Measurements from ENCODE around the gene RANGRF. TPM values are rescaled to one million over a fixed set of nuclear protein-coding genes. Genes with fewer than 3 reads are reported as not detected.

The RANGRF gene
- total RNA-seq, 1 donor from 2014 or later: 6.3 TPM

DNA sequence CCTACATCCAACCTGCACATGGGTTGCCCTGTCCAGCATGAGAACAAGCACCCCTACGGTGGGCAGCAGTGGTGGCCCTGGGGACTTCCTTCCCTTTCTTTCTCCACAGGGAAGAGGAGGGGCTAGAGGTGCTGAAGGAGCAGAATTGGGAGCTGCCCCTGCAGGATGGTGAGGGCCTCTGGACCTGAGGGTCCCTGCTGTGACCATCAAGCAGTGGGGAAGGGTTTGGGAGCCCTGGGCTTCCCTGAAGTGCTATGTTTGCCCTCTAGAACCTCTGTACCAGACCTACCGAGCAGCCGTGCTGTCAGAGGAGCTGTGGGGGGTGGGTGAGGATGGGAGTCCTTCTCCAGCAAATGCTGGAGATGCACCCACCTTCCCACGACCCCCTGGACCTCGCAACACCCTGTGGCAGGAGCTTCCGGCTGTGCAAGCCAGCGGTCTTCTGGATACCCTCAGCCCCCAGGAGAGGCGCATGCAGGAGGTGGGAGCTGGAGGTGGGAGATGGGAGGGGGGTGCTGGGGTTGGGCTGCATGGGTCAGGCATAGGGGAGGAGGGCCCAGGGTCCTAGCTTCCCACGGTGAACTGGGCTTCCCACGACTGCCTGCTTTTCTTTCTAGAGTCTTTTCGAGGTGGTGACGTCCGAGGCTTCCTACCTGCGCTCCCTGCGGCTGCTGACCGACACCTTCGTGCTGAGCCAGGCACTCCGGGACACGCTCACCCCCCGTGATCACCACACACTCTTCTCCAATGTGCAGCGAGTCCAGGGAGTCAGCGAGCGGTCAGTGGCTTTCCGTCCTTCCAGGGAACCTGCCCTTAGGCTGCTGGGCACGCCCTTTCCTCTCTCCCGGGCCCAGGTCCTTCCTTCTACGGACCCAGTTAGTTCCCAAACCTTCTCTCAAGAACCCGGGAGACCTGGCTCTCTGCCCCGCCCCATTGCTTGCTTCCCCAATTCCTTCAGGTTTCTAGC lies 26.6 kb downstream of the RANGRF start:
- no peak for DNase-seq

DNA sequence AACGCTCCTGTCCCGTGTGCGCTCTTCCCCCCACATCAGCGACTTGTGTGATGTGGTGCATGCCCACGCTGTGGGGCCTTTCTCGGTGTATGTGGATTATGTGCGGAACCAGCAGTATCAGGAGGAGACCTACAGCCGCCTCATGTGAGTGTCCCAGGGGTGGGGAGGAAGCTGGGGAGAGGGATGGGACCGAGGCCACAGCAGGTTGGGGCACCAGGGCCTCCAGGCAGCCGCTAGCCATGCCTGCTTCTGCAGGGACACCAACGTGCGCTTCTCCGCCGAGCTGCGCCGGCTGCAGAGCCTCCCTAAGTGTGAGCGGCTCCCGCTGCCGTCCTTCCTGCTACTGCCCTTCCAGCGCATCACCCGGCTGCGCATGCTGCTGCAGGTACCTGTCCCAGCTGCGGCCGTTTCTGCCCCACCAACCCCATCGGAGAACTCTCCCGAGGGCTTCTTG lies 27.3 kb downstream of the RANGRF start:
- no peak for DNase-seq

DNA sequence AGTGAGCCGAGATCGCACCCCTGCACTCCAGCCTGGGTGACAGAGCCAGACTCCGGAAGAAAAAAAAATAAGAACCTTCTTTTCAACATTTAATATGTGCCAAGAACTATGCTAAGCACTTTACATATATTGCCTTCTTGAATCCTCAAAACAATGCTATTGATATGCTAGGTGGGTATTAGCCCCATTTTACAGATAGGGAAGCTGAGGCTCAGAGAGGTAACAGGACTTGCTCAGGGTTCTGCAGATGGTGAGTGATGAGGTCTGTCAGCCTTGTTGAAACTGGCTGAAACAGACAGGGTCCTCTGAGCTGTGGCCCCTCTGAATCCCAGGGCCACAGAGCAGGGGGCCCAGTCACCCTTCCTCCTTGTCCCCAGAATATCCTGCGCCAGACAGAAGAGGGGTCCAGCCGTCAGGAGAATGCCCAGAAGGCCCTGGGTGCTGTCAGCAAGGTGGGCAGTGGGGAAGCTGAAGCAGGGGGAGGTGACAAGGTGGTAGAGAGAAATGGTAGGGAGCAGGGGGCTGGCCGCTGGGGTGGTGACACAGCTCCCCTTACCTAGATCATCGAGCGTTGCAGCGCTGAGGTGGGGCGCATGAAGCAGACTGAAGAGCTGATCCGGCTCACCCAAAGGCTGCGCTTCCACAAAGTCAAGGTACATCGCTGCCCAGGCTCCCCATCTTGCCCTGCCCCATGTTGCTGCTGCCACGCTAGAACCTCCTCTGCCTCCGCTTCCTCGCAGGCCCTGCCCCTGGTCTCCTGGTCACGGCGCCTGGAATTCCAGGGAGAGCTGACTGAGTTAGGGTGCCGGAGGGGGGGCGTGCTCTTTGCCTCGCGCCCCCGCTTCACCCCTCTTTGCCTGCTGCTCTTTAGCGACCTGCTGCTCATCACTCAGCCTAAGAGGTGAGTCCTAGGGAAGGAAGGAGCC lies 29.8 kb downstream of the RANGRF start:
- DNase-seq: no peak

GRCh38 chr17:8320262-8320661 lies 31.8 kb downstream of the RANGRF start:
- no peak for DNase-seq

DNA sequence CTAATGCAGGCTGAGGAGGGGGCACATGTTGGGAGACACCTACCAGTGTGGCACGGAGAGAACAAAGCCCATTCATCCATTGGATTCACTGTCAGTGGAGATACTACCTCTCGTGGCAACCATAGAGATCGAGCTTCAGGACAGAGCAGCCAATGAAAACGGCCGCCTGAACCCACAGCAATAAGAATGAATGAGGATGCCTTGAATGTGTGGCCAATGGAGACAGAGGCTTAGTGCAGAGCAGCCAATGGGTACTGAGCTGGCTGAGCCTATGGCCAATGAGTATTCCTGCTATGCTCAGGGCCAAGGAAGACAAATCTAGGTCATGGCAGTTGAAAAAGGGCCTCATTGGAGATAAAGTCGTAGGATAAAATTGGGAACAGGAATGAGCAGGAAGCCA lies 32.5 kb downstream of the RANGRF start:
- no peak for DNase-seq

DNA sequence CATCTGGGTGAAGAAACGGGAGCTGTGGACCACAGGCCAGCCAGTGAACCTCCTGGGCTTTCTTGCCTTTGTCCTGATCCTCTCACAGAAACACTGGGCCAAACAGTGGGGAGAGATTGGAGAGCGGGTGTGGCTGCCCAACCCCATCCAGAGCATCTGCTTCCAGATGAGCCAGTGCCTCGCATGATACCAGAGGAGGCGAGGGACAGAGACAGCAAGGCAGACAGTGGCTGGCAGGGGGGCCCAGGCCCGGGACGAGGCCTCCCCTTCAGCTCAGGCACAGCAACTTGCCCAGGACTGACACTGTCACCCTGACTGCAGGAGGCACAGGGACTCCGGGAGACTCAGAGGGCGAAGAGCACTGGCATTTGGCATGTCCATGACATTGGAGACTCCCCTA lies 33.6 kb downstream of the RANGRF start:
- DNase-seq: no peak

DNA sequence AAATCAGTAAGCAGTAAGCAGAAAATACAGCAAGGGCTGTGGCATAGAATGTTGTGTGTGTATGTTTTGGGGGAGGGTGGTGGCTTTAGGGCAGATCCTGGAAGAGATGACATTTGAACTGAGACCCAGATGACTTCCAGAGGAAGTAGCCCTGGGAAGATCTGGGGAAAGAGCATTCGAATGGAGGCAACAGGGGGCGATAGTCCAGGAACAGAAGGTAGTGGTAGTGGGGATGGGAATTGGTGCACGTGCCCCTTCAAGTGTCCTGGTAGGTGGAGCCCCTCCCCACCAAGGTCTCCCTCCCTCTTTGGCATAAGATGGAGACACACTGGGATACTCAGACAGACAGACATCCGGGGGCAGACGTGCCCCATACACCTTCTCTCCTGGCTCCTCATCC lies 35.7 kb downstream of the RANGRF start:
- DNase-seq: no peak

DNA sequence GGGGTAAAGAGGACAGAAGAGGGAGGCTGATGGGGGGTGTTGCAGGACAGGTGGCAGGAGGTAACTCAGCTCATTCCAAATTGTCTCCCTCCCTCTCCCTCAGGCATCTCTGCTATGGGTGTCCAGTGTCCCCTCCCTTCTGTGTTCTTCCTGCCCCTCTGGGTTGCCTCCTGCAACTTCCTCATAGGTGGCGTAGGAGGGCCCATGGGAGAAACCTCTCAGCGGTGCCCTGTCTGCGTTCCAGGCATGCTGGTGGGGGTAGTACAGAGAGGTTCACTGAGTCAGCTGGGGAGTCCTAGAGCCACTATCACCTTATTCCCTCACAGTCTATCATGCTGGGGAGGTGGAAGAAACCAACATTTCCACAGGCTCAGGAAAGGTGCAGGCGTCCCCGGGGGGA lies 36.5 kb downstream of the RANGRF start:
- no peak for DNase-seq

DNA sequence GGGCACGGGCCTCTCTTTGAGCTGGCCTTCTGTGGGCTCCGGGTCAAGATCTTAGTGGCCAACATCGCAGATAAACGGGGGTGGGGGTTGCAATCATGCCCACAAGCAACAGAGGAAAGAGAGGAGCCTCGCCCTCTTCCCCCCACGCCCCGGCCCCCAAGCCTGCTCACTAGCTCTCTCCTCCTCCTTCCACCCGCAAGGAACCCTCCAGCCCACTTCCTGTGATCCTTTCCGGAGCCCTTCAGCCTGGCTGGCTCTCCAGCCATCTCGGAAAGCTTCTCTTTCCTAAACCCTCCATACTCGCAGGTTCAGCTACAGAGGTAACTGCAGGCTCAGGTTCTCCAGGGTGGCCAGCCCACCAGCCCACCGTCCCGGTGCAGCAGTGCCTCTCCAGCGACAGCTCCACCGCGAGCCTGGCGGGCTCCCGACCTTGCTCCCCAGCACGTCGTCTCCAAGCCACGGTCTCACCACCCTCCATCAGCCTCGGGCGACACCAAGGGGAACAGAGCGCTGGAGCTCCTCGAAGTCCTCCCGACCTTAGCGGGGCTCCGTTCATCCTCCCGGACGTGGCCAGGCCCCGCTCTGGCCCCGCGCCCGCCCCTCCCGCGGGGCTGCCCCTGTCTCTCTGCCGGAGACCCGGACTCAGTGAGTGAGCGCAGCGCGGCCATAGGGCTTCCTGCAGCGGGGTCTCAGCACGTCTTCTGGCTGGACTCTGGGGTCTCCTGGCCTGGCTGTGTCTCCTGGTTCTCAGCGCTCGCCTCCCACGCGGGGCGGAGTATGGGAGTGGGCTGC lies 38.2 kb downstream of the RANGRF start:
- no peak for DNase-seq

- no peak for DNase-seq
Measured at GRCh38 chr17:8327303-8327649, 38.8 kb downstream of the RANGRF start.

GRCh38 chr17:8332128-8332527 lies 43.7 kb downstream of the RANGRF start:
- DNase-seq: no peak

DNA sequence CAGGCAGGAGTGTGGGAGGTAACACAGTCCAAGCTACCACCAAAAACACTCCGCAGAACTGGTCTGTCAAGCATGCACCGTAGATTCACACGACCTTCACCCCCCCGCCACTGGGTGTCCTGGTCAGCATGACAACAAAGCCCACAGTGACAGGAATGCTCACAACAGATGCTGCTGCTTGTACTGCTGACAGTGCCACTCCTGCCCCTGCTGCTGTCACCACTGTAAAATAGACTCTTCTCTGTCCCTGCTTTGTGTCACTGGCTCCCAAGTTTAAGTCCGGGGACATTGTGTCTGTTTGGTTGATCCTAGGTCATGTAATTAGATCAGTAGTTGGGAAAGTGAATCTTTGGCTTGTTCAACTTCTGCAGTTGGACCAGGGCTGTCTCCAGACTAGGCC lies 44.2 kb downstream of the RANGRF start:
- no peak for DNase-seq

DNA sequence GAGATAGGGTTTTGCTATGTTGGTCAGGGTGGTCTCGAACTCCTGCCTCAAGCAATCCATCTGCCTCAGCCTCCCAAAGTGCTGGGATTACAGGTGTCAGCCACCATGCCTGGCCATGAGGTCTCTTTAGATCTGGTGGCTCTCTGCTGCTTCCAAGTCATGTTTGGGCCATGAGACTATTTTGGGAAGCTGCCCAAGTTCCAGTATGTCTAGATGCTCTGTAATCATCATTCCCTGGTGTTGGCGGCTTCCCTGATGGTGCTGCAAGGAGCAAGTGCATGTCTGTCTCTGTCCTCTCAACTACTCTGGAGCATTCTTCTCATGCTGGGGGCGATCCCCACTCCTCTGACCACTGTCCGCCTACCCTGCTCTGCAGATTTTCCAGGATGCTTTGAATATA lies 44.8 kb downstream of the RANGRF start:
- no peak for DNase-seq

GRCh38 chr17:8337802-8338752 lies 49.6 kb downstream of the RANGRF start:
- DNase-seq: no peak

DNA sequence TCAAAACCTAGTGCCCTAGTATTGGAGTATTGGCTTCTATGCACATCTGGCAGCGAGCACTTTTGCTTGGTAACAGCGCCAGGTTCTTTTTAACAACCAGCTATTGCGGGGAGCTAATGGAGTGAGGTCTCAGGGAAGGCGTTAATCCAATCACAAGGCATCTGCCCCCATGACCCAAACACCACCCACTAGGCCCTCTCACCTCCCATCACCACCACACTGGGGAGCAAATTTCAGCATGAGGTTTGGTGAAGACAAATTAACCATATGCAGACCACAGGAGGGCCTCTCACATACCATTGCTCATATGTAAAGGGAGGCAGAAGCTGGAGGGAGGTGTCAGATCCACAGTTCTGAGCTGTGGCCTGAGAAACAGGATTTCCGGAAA lies 50.3 kb downstream of the RANGRF start:
- DNase-seq: no peak

DNA sequence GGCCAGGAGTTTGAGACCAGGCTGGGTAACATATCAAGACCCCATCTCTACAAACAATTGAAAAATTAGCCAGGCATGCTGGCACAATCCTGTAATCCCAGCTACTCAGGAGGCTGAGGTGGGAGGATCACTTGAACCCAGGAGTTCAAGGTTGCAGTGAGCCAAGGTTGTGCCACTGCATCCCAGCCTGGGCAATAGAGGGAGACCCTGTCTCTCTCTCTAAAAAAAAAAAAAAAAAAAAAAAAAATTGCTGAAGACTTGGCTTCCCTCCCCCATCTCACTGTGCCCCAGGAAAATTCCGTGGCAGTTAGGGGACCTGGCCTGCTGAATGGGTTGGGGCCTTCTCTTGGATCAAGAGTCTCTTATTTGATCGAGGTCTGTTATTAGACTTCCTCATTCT lies 51.1 kb downstream of the RANGRF start, which contains the start of gene ODF4:
Gene ODF4 (plus strand): TSS at position 301 of the 400 bp plus-strand sequence. CDS start 212 bp downstream, outside the sequence.
- no peak for DNase-seq
